ENCODE measurements around the gene CPA3.

Gene CPA3

GRCh38 chr3:148863297-148863696 lies 1.8 kb upstream of the CPA3 start:
- Histone ChIP-seq H3K36me3 (ENCODE audit: insufficient read depth, low read length) (no peaks in the 10 kb centered on the region), H3K4me1 (ENCODE audit: insufficient read depth, low read length) (no peaks in the 10 kb centered on the region), H3K9ac (ENCODE audit: low read depth, low read length) (no peak overlapping the region), H4K20me1 (ENCODE audit: insufficient read depth, low read length) (no peaks in the 10 kb centered on the region), H3K4me3 (ENCODE audit: low read depth in 1 of 2, low read length in 2 of 2) (no peak overlapping the region), H3K9me3 (ENCODE audit: insufficient read depth, low read length, severe bottlenecking) (no peaks in the 10 kb centered on the region), H3K79me2 (ENCODE audit: insufficient read depth, low read length) (no peaks in the 10 kb centered on the region), H2AFZ (ENCODE audit: low read depth, low read length) (no peak overlapping the region), H3K27ac (ENCODE audit: low read length) (no peak overlapping the region), H3K4me2 (ENCODE audit: insufficient read depth, low read length) (no peak overlapping the region), H3K27me3 (ENCODE audit: insufficient read depth, low read length, poor library complexity) (peaks cover 11% of the 10 kb centered on the region)
- DNase-seq (no peak), ATAC-seq (ENCODE audit: insufficient read depth, low read depth) (no peak)
- TF ChIP-seq EZH2 (IDR thresholded peaks at IDR 0.05; ENCODE audit: borderline replicate concordance, low read depth, low read length, severe bottlenecking): no peak
- TF ChIP-seq, protein P1, sequence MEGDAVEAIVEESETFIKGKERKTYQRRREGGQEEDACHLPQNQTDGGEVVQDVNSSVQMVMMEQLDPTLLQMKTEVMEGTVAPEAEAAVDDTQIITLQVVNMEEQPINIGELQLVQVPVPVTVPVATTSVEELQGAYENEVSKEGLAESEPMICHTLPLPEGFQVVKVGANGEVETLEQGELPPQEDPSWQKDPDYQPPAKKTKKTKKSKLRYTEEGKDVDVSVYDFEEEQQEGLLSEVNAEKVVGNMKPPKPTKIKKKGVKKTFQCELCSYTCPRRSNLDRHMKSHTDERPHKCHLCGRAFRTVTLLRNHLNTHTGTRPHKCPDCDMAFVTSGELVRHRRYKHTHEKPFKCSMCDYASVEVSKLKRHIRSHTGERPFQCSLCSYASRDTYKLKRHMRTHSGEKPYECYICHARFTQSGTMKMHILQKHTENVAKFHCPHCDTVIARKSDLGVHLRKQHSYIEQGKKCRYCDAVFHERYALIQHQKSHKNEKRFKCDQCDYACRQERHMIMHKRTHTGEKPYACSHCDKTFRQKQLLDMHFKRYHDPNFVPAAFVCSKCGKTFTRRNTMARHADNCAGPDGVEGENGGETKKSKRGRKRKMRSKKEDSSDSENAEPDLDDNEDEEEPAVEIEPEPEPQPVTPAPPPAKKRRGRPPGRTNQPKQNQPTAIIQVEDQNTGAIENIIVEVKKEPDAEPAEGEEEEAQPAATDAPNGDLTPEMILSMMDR (IDR thresholded peaks at IDR 0.05; ENCODE audit: borderline replicate concordance, extremely low read depth, low read length, poor library complexity, severe bottlenecking): no peak

GRCh38 chr3:148863814-148864213 lies 1.3 kb upstream of the CPA3 start:
- DNase-seq (no peak), ATAC-seq (ENCODE audit: insufficient read depth, low read depth) (no peak)
- Histone ChIP-seq H3K27ac (ENCODE audit: low read length) (no peak overlapping the region), H3K36me3 (ENCODE audit: insufficient read depth, low read length) (no peaks in the 10 kb centered on the region), H2AFZ (ENCODE audit: low read depth, low read length) (no peak overlapping the region), H3K4me2 (ENCODE audit: insufficient read depth, low read length) (no peak overlapping the region), H3K79me2 (ENCODE audit: insufficient read depth, low read length) (no peaks in the 10 kb centered on the region), H4K20me1 (ENCODE audit: insufficient read depth, low read length) (no peaks in the 10 kb centered on the region), H3K27me3 (ENCODE audit: insufficient read depth, low read length, poor library complexity) (peaks cover 11% of the 10 kb centered on the region), H3K9ac (ENCODE audit: low read depth, low read length) (no peak overlapping the region), H3K9me3 (ENCODE audit: insufficient read depth, low read length, severe bottlenecking) (no peaks in the 10 kb centered on the region), H3K4me1 (ENCODE audit: insufficient read depth, low read length) (no peaks in the 10 kb centered on the region), H3K4me3 (ENCODE audit: low read depth in 1 of 2, low read length in 2 of 2) (no peak overlapping the region)
- TF ChIP-seq, protein P1 (IDR thresholded peaks at IDR 0.05; ENCODE audit: borderline replicate concordance, extremely low read depth, low read length, poor library complexity, severe bottlenecking): no peak
- no peak for TF ChIP-seq EZH2 (IDR thresholded peaks at IDR 0.05; ENCODE audit: borderline replicate concordance, low read depth, low read length, severe bottlenecking)

- H4K20me1 ChIP-seq (ENCODE audit: insufficient read depth, low read length): no peaks in the 10 kb centered on the region
- TF ChIP-seq, protein P1 (IDR thresholded peaks at IDR 0.05; ENCODE audit: borderline replicate concordance, extremely low read depth, low read length, poor library complexity, severe bottlenecking): no peak
- no peak for TF ChIP-seq EZH2 (IDR thresholded peaks at IDR 0.05; ENCODE audit: borderline replicate concordance, low read depth, low read length, severe bottlenecking)
- H3K4me2 ChIP-seq (ENCODE audit: insufficient read depth, low read length): no peak overlapping the region
- no peaks in the 10 kb centered on the region for H3K4me1 ChIP-seq (ENCODE audit: insufficient read depth, low read length)
- no peak overlapping the region for H3K27ac ChIP-seq (ENCODE audit: low read length)
- H3K79me2 ChIP-seq (ENCODE audit: insufficient read depth, low read length): no peaks in the 10 kb centered on the region
- no peaks in the 10 kb centered on the region for H3K36me3 ChIP-seq (ENCODE audit: insufficient read depth, low read length)
- H3K27me3 ChIP-seq (ENCODE audit: insufficient read depth, low read length, poor library complexity): peaks cover 11% of the 10 kb centered on the region
- H3K9ac ChIP-seq (ENCODE audit: low read depth, low read length): no peak overlapping the region
- DNase-seq (no peak), ATAC-seq (ENCODE audit: insufficient read depth, low read depth) (no peak)
- no peak overlapping the region for H3K4me3 ChIP-seq (ENCODE audit: low read depth in 1 of 2, low read length in 2 of 2)
- no peak overlapping the region for H2AFZ ChIP-seq (ENCODE audit: low read depth, low read length)
- H3K9me3 ChIP-seq (ENCODE audit: insufficient read depth, low read length, severe bottlenecking): no peaks in the 10 kb centered on the region
Observed at GRCh38 chr3:148866261-148866660, 1.2 kb downstream of the CPA3 start.
